Measurements from ENCODE around the gene SCYGR2. TPM values are rescaled to one million over a fixed set of nuclear protein-coding genes. Genes with fewer than 3 reads are reported as not detected.

Gene SCYGR2, protein sequence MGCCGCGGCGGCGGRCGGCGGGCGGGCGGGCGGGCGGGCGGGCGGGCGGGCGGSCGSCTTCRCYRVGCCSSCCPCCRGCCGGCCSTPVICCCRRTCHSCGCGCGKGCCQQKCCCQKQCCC
- not detected in 2 replicates for total RNA-seq

GRCh38 chr2:227598835-227599503 is at the start of gene SCYGR2:
Gene SCYGR2 (plus strand): TSS chr2:227598893. CDS start chr2:227598893, 0 bp downstream.

DNA sequence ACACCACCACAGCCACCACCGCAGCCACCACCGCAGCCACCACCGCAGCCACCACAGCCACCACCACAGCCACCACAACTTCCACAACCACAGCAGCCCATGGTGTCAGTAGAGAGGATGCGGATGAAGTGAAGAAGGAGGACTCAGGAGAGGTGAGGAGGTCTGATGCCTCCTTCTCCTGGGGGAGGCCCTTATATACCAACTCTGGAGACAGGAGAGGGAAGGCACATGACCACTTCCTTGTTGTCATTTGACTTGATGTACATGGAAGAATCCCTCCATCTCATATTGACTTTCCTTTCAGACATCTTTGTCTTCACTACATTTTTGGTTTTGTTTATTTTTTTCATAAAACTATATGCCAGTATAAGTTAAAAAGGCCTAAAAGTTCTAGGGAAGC is 16.0 kb downstream of the SCYGR2 start, which contains the start of gene SCYGR3:
SCYGR3 (minus strand) TSS at position 101 of the 400 bp plus-strand sequence; CDS start at position 101, 0 bp downstream.

DNA sequence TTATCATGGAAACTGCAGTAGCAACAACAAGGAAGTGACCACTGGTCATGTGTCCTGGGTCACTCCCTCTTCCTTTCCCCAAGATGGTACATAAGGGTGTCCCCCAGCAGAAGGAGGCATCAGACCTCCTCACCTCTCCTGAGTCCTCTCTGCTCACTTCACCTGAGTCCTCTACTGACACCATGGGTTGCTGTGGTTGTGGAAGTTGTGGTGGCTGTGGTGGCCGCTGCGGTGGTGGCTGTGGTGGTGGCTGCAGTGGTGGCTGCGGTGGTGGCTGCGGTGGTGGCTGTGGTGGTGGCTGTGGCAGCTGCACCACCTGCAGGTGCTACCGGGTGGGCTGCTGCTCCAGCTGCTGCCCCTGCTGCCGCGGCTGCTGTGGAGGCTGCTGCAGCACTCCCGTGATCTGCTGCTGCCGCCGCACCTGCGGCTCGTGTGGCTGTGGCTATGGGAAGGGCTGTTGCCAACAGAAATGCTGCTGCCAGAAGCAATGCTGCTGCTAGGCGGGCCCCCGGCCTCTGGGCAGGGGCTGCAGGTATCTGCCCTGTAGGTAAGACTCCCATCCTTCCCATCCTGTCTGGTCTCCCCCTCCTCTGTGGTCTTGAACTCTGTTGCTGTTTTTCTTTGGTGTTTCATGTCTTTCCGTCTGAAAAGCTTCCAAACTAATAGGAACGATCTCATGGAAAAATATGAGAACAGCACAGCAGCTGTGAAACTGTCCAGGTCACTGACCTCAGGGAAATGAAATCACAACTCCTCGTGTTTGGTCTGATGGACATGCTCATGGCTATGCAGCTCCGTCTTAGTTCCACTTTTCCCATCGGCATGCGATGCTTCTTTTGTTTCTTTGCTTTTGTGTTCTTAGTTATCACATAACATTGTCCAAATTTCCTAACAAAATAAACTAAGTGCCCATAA is 18.9 kb downstream of the SCYGR2 start, which contains the start of gene SCYGR4:
SCYGR4 (plus strand) TSS at position 183 of the 915 bp plus-strand sequence; CDS start at position 183, 0 bp downstream.

Other genes with a start within 250 kb of the SCYGR2 start
- gene TM4SF20, start 219.6 kb upstream of the SCYGR2 start, total RNA-seq: under 0.01 and 1.5 TPM in 2 replicates
- not detected in 2 replicates for gene SCYGR1, start 210.9 kb upstream of the SCYGR2 start, total RNA-seq
- 62.7 and 69.9 TPM in 2 replicates for gene AGFG1, start 126.7 kb upstream of the SCYGR2 start, total RNA-seq
- not detected in 2 replicates for gene SCYGR3, start 15.9 kb downstream of the SCYGR2 start, total RNA-seq
- not detected in 2 replicates for gene SCYGR4, start 18.6 kb downstream of the SCYGR2 start, total RNA-seq
- not detected in 2 replicates for gene SCYGR5, start 67.9 kb downstream of the SCYGR2 start, total RNA-seq
- not detected in 2 replicates for gene SLC19A3, start 119.1 kb downstream of the SCYGR2 start, total RNA-seq
- gene SCYGR6, start 125.9 kb downstream of the SCYGR2 start, total RNA-seq: not detected in 2 replicates
- not detected in 2 replicates for gene SCYGR7, start 129.4 kb downstream of the SCYGR2 start, total RNA-seq
- gene SCYGR8, start 147.0 kb downstream of the SCYGR2 start, total RNA-seq: not detected in 2 replicates
- not detected in 2 replicates for gene CCL20, start 214.9 kb downstream of the SCYGR2 start, total RNA-seq